HepG2 (cell line): Measurements from ENCODE around the gene SERINC5. TPM values are rescaled to one million over a fixed set of nuclear protein-coding genes. Genes with fewer than 3 reads are reported as not detected.

ENCODE experiments used
- NCOA5 ChIP-seq: sonication (generic); formaldehyde crosslinking; IDR thresholded peaks from 2 replicates; pipeline ENCODE4 v1.4.0; 2020; ENCODE audit warnings: missing genetic modification reagents
- REL ChIP-seq: sonication (generic); formaldehyde crosslinking; conservative IDR thresholded peaks from 2 replicates; pipeline ENCODE4 v1.8.0; 2022; ENCODE audit warnings: mild to moderate bottlenecking, missing genetic modification reagents, moderate library complexity
- SMARCE1 ChIP-seq: fragments of 450-650 bp; IDR thresholded peaks from 2 replicates; pipeline ENCODE4 v1.6.1; 2017; ENCODE audit warnings: borderline replicate concordance
- TRIM24 ChIP-seq: sonication (generic); formaldehyde crosslinking; IDR thresholded peaks from 2 replicates; pipeline ENCODE4 v1.8.0; 2022; ENCODE audit warnings: mild to moderate bottlenecking, missing genetic modification reagents
- ZFP37 ChIP-seq: sonication (generic); formaldehyde crosslinking; IDR thresholded peaks from 2 replicates; pipeline ENCODE4 v1.4.0; 2020; ENCODE audit warnings: missing genetic modification reagents, borderline replicate concordance
- ZNF253 ChIP-seq: sonication (generic); formaldehyde crosslinking; IDR thresholded peaks from 2 replicates; pipeline ENCODE4 v1.8.0; 2022; ENCODE audit warnings: mild to moderate bottlenecking, missing genetic modification reagents, borderline replicate concordance
- polyA plus RNA-seq, 8 experiments: library from polyadenylated mRNA; depleted of rRNA in 3 of 8; stranded (reverse) in 7 of 8; unstranded in 1 of 8; fragments of >200 nt; fragmentation: Illumina TruSeq in 4 of 8; extraction: Trizol in 4 of 8; gene quantifications; 2 replicates each; pipeline versions ENCODE4 v1.2.1 to v1.2.3, GENCODE V29; 2011 to 2016; ENCODE audit warnings: low read depth in 4 of 8, missing spikeins in 1 of 8, mixed read lengths in 1 of 8; ENCODE audit not compliant: insufficient read depth in 1 of 8
- total RNA-seq, 5 experiments: library from RNA; depleted of rRNA; stranded (reverse); fragments of >200 nt; fragmentation: Illumina TruSeq; extraction: Trizol; gene quantifications; 2 replicates each; pipeline ENCODE4 v1.2.3, GENCODE V29; 2016; ENCODE audit warnings: low read depth in 1 of 5
- TF ChIP-seq, protein P1 (sequence below): IDR thresholded peaks from 2 replicates; pipeline ENCODE4 v1.6.1; 2012; ENCODE audit warnings: low read depth, low read length, improper control_type of control experiment
- TF ChIP-seq, protein P2 (sequence below): sonication (generic); formaldehyde crosslinking; IDR thresholded peaks from 2 replicates; pipeline ENCODE4 v1.4.0; 2020; ENCODE audit warnings: mild to moderate bottlenecking, missing genetic modification reagents
- TF ChIP-seq, protein P3 (sequence below): sonication (generic); formaldehyde crosslinking; conservative IDR thresholded peaks from 2 replicates; pipeline ENCODE4 v1.8.0; 2022; ENCODE audit warnings: low read depth, missing genetic modification reagents
- TF ChIP-seq, protein P4 (sequence below): IDR thresholded peaks from 2 replicates; pipeline ENCODE4 v1.4.0; 2020; ENCODE audit warnings: mild to moderate bottlenecking, missing genetic modification reagents
- TF ChIP-seq, protein P5 (sequence below): sonication (generic); formaldehyde crosslinking; IDR thresholded peaks from 2 replicates; pipeline ENCODE4 v1.4.0; 2020; ENCODE audit warnings: missing genetic modification reagents

The SERINC5 gene
- total and polyA plus RNA-seq, 2 of the 13 experiments (the other 11 are each of a cell fraction or from before 2014, with no cell fraction given): 17.3 to 22.8 TPM

DNA sequence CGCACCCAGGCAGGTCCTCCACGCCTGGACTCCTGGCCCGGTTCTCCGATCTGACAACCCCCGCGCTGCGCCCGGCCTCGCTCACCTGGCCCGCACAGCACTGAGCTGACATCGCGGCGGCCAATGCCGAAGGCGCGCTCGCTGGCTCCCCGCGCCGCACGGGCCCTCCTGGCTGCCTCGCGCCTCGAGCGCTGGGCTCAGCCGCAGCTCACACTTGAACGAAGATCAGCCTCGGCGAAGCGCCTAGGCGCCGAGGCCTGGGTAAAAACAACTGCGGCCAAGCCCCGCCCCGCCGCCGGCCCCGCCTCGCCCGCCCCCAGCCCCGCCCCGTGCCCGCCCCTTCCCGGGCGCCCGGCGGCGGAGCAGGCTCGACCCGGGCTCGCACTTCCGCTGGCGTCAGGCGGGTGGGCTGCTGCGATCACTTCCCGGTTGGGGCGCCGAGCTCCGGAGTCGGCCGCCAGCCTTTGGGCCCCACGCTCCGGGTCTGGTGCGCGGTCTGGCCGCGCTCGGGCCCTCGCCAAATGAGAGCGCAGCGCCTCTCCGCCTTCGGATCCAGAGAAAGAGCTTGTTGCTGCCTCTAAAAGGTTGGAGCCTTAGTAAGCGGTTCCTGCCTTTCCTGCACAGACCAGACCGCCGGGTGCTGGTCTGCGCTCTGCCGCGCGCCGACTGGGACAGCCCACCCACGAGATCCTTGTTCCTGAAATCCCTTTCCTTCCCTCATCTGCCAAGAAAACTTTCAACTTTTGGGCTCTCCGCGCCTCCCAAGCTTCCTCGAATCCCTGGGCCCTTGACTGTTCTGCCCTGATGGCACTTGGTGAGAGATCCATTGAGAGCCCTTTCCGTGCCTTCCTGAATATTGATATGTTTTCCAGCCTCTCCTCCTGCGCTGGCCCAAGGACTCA is at the start of gene SERINC5 (continued):
- TF ChIP-seq, protein P1, sequence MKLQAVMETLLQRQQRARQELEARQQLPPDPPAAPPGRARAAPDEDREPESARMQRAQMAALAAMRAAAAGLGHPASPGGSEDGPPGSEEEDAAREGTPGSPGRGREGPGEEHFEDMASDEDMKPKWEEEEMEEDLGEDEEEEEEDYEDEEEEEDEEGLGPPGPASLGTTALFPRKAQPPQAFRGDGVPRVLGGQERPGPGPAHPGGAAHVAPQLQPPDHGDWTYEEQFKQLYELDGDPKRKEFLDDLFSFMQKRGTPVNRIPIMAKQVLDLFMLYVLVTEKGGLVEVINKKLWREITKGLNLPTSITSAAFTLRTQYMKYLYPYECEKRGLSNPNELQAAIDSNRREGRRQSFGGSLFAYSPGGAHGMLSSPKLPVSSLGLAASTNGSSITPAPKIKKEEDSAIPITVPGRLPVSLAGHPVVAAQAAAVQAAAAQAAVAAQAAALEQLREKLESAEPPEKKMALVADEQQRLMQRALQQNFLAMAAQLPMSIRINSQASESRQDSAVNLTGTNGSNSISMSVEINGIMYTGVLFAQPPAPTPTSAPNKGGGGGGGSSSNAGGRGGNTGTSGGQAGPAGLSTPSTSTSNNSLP: no peak
- TF ChIP-seq NCOA5 (CRISPR knock-in tag) (no peak), ZNF253 (CRISPR knock-in tag) (no peak), ZFP37 (peak; percentile 67; the same call in 1 of the 2 replicates), TRIM24 (no peak), SMARCE1 (no peak), REL (no peak; the same call in 1 of the 2 replicates)
- TF ChIP-seq, protein P2, sequence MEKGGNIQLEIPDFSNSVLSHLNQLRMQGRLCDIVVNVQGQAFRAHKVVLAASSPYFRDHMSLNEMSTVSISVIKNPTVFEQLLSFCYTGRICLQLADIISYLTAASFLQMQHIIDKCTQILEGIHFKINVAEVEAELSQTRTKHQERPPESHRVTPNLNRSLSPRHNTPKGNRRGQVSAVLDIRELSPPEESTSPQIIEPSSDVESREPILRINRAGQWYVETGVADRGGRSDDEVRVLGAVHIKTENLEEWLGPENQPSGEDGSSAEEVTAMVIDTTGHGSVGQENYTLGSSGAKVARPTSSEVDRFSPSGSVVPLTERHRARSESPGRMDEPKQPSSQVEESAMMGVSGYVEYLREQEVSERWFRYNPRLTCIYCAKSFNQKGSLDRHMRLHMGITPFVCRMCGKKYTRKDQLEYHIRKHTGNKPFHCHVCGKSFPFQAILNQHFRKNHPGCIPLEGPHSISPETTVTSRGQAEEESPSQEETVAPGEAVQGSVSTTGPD (CRISPR knock-in tag): no peak
- TF ChIP-seq, protein P3, sequence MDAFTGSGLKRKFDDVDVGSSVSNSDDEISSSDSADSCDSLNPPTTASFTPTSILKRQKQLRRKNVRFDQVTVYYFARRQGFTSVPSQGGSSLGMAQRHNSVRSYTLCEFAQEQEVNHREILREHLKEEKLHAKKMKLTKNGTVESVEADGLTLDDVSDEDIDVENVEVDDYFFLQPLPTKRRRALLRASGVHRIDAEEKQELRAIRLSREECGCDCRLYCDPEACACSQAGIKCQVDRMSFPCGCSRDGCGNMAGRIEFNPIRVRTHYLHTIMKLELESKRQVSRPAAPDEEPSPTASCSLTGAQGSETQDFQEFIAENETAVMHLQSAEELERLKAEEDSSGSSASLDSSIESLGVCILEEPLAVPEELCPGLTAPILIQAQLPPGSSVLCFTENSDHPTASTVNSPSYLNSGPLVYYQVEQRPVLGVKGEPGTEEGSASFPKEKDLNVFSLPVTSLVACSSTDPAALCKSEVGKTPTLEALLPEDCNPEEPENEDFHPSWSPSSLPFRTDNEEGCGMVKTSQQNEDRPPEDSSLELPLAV (CRISPR knock-in tag): no peak
- TF ChIP-seq, protein P4, sequence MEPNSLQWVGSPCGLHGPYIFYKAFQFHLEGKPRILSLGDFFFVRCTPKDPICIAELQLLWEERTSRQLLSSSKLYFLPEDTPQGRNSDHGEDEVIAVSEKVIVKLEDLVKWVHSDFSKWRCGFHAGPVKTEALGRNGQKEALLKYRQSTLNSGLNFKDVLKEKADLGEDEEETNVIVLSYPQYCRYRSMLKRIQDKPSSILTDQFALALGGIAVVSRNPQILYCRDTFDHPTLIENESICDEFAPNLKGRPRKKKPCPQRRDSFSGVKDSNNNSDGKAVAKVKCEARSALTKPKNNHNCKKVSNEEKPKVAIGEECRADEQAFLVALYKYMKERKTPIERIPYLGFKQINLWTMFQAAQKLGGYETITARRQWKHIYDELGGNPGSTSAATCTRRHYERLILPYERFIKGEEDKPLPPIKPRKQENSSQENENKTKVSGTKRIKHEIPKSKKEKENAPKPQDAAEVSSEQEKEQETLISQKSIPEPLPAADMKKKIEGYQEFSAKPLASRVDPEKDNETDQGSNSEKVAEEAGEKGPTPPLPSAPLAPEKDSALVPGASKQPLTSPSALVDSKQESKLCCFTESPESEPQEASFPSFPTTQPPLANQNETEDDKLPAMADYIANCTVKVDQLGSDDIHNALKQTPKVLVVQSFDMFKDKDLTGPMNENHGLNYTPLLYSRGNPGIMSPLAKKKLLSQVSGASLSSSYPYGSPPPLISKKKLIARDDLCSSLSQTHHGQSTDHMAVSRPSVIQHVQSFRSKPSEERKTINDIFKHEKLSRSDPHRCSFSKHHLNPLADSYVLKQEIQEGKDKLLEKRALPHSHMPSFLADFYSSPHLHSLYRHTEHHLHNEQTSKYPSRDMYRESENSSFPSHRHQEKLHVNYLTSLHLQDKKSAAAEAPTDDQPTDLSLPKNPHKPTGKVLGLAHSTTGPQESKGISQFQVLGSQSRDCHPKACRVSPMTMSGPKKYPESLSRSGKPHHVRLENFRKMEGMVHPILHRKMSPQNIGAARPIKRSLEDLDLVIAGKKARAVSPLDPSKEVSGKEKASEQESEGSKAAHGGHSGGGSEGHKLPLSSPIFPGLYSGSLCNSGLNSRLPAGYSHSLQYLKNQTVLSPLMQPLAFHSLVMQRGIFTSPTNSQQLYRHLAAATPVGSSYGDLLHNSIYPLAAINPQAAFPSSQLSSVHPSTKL (CRISPR knock-in tag): peak; percentile 17; the same call in 1 of the 2 replicates
- TF ChIP-seq, protein P5, sequence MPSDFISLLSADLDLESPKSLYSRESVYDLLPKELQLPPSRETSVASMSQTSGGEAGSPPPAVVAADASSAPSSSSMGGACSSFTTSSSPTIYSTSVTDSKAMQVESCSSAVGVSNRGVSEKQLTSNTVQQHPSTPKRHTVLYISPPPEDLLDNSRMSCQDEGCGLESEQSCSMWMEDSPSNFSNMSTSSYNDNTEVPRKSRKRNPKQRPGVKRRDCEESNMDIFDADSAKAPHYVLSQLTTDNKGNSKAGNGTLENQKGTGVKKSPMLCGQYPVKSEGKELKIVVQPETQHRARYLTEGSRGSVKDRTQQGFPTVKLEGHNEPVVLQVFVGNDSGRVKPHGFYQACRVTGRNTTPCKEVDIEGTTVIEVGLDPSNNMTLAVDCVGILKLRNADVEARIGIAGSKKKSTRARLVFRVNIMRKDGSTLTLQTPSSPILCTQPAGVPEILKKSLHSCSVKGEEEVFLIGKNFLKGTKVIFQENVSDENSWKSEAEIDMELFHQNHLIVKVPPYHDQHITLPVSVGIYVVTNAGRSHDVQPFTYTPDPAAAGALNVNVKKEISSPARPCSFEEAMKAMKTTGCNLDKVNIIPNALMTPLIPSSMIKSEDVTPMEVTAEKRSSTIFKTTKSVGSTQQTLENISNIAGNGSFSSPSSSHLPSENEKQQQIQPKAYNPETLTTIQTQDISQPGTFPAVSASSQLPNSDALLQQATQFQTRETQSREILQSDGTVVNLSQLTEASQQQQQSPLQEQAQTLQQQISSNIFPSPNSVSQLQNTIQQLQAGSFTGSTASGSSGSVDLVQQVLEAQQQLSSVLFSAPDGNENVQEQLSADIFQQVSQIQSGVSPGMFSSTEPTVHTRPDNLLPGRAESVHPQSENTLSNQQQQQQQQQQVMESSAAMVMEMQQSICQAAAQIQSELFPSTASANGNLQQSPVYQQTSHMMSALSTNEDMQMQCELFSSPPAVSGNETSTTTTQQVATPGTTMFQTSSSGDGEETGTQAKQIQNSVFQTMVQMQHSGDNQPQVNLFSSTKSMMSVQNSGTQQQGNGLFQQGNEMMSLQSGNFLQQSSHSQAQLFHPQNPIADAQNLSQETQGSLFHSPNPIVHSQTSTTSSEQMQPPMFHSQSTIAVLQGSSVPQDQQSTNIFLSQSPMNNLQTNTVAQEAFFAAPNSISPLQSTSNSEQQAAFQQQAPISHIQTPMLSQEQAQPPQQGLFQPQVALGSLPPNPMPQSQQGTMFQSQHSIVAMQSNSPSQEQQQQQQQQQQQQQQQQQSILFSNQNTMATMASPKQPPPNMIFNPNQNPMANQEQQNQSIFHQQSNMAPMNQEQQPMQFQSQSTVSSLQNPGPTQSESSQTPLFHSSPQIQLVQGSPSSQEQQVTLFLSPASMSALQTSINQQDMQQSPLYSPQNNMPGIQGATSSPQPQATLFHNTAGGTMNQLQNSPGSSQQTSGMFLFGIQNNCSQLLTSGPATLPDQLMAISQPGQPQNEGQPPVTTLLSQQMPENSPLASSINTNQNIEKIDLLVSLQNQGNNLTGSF: 0 out of 2 replicates have a peak, but pooled peaks have one; percentile 36
